ENCODE data around the gene CLEC4C. TPM values are rescaled to one million over a fixed set of nuclear protein-coding genes. Genes with fewer than 3 reads are reported as not detected.
"Not testable (repeated sequence)": the region's sequence is repeated elsewhere in the genome, so short reads cannot be mapped to it uniquely, and the experiment has no call there.

CLEC4C gene
- total and polyA plus RNA-seq, 2 experiments from 2014 or later = not detected

DNA sequence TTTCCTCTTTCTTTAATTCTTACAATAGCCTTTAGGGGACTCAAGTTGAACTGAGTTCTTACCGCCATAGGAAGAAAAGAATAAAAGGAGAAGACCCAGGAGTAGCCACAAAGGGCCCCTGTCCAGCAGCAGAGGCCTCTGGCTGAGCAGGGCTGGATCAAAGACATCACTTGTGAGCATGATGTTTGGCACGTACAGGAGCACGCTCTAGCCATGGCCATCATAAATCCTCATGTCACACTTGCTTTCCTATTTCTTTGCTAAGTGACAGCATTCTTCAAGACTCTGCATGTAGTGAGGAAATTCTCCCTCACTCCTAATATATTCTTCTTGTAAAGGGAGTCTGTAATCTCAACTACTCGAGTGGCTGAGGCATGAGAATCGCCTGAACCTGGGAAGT is 15.7 kb downstream of the CLEC4C start (continued):
- TF ChIP-seq, protein P1, sequence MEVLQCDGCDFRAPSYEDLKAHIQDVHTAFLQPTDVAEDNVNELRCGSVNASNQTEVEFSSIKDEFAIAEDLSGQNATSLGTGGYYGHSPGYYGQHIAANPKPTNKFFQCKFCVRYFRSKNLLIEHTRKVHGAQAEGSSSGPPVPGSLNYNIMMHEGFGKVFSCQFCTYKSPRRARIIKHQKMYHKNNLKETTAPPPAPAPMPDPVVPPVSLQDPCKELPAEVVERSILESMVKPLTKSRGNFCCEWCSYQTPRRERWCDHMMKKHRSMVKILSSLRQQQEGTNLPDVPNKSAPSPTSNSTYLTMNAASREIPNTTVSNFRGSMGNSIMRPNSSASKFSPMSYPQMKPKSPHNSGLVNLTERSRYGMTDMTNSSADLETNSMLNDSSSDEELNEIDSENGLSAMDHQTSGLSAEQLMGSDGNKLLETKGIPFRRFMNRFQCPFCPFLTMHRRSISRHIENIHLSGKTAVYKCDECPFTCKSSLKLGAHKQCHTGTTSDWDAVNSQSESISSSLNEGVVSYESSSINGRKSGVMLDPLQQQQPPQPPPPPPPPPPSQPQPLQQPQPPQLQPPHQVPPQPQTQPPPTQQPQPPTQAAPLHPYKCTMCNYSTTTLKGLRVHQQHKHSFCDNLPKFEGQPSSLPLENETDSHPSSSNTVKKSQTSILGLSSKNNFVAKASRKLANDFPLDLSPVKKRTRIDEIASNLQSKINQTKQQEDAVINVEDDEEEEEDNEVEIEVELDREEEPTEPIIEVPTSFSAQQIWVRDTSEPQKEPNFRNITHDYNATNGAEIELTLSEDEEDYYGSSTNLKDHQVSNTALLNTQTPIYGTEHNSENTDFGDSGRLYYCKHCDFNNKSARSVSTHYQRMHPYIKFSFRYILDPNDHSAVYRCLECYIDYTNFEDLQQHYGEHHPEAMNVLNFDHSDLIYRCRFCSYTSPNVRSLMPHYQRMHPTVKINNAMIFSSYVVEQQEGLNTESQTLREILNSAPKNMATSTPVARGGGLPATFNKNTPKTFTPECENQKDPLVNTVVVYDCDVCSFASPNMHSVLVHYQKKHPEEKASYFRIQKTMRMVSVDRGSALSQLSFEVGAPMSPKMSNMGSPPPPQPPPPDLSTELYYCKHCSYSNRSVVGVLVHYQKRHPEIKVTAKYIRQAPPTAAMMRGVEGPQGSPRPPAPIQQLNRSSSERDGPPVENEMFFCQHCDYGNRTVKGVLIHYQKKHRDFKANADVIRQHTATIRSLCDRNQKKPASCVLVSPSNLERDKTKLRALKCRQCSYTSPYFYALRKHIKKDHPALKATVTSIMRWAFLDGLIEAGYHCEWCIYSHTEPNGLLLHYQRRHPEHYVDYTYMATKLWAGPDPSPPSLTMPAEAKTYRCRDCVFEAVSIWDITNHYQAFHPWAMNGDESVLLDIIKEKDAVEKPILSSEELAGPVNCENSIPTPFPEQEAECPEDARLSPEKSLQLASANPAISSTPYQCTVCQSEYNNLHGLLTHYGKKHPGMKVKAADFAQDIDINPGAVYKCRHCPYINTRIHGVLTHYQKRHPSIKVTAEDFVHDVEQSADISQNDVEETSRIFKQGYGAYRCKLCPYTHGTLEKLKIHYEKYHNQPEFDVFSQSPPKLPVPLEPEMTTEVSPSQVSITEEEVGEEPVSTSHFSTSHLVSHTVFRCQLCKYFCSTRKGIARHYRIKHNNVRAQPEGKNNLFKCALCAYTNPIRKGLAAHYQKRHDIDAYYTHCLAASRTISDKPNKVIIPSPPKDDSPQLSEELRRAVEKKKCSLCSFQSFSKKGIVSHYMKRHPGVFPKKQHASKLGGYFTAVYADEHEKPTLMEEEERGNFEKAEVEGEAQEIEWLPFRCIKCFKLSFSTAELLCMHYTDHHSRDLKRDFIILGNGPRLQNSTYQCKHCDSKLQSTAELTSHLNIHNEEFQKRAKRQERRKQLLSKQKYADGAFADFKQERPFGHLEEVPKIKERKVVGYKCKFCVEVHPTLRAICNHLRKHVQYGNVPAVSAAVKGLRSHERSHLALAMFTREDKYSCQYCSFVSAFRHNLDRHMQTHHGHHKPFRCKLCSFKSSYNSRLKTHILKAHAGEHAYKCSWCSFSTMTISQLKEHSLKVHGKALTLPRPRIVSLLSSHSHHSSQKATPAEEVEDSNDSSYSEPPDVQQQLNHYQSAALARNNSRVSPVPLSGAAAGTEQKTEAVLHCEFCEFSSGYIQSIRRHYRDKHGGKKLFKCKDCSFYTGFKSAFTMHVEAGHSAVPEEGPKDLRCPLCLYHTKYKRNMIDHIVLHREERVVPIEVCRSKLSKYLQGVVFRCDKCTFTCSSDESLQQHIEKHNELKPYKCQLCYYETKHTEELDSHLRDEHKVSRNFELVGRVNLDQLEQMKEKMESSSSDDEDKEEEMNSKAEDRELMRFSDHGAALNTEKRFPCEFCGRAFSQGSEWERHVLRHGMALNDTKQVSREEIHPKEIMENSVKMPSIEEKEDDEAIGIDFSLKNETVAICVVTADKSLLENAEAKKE (CRISPR knock-in tag; IDR thresholded peaks at IDR 0.05) = no peak
- TF ChIP-seq ETS1 (IDR thresholded peaks at IDR 0.05) (no peak), ZNF114 (CRISPR knock-in tag; IDR thresholded peaks at IDR 0.05) (no peak), ZNF331 (CRISPR knock-in tag; IDR thresholded peaks at IDR 0.05; ENCODE audit: low read depth) (no peak)

GRCh38 chr12:7730984-7731383 is 16.2 kb downstream of the CLEC4C start:
- DNase-seq (ENCODE audit: low spot score); H3K27me3 ChIP-seq (ENCODE audit: insufficient read depth); H3K9me2 ChIP-seq (ENCODE audit: insufficient read depth); H3K79me2 ChIP-seq (replicated peaks; ENCODE audit: insufficient read depth); H3K36me3 Mint-ChIP-seq (ENCODE audit: low read depth); H3K4me3 Mint-ChIP-seq; H3K27ac ChIP-seq (ENCODE audit: low read depth); H3K4me2 ChIP-seq; H3K9me3 Mint-ChIP-seq; H4K20me1 ChIP-seq (replicated peaks; ENCODE audit: insufficient read depth); H3K27ac Mint-ChIP-seq; ATAC-seq; H3F3A ChIP-seq (replicated peaks; ENCODE audit: low read depth); H3K27me3 Mint-ChIP-seq (ENCODE audit: insufficient read depth, low read depth, poor library complexity); H3K36me3 ChIP-seq (ENCODE audit: insufficient read depth); H3K4me3 ChIP-seq: not testable (repeated sequence)
- Histone ChIP-seq H3K4me1 (ENCODE audit: insufficient read depth) (peaks cover 11% of the 10 kb centered on the region), H2AFZ (peak overlapping the region; percentile 90)
- peaks cover 16% of the 10 kb centered on the region for H3K4me1 Mint-ChIP-seq
